ENCODE data around the gene ARVCF. TPM values are rescaled to one million over a fixed set of nuclear protein-coding genes. Genes with fewer than 3 reads are reported as not detected.

The ARVCF gene
- total RNA-seq, 1 experiment from 2014 or later, result 12.0 TPM

DNA sequence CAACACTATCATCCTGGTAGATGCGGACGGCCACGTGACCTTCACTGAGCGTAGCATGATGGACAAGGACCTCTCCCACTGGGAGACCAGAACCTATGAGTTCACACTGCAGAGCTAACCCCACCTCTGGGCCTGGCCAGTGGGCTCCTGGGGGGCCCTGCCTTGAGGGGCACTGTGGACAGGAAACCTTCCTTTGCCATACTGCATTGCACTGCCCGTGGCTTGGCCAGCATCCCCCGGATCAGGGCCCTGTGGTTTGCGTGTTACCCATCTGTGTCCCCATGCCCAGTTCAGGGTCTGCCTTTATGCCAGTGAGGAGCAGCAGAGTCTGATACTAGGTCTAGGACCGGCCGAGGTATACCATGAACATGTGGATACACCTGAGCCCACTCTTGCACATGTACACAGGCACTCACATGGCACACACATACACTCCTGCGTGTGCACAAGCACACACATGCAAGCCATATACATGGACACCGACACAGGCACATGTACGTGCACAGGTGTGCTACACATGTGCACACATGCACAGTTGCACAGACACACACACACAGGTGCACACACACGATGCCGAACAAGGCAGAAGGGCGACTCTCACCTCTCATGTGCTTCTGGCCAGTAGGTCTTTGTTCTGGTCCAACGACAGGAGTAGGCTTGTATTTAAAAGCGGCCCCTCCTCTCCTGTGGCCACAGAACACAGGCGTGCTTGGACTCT, 48.1 kb upstream of the ARVCF start:
- Mint-ChIP-seq H3K27ac (ENCODE audit: unreplicated experiment) (no peak overlapping the region), H3K36me3 (ENCODE audit: insufficient read depth, unreplicated experiment) (peaks cover 5% of the 10 kb centered on the region), H3K4me3 (ENCODE audit: unreplicated experiment) (no peak overlapping the region), H3K27me3 (ENCODE audit: insufficient read depth, unreplicated experiment) (no peaks in the 10 kb centered on the region), H3K9me3 (ENCODE audit: unreplicated experiment) (no peaks in the 10 kb centered on the region), H3K4me1 (ENCODE audit: low read depth, unreplicated experiment) (no peaks in the 10 kb centered on the region)
- H3K4me3 ChIP-seq (ENCODE audit: low read depth, low read length), result no peak overlapping the region
- no peaks in the 10 kb centered on the region for H3K27me3 ChIP-seq (replicated peaks; ENCODE audit: control insufficient read depth, insufficient read depth, low read length)
- DNase-seq, result no peak
- H3K36me3 ChIP-seq (ENCODE audit: control insufficient read depth, insufficient read depth, low read length), result no peaks in the 10 kb centered on the region; the same call in 1 of the 2 replicates
- H3K9me3 ChIP-seq, result no peaks in the 10 kb centered on the region
- CTCF ChIA-PET, result no interaction called here
- H3K4me1 ChIP-seq, result no peaks in the 10 kb centered on the region
- intact Hi-C loops (cut with micrococcal nuclease; ENCODE audit: unreplicated experiment), result no loop called here
- BruUV-seq (replicated peaks), result TSS peak; percentile 26
- TF ChIP-seq, protein P1, sequence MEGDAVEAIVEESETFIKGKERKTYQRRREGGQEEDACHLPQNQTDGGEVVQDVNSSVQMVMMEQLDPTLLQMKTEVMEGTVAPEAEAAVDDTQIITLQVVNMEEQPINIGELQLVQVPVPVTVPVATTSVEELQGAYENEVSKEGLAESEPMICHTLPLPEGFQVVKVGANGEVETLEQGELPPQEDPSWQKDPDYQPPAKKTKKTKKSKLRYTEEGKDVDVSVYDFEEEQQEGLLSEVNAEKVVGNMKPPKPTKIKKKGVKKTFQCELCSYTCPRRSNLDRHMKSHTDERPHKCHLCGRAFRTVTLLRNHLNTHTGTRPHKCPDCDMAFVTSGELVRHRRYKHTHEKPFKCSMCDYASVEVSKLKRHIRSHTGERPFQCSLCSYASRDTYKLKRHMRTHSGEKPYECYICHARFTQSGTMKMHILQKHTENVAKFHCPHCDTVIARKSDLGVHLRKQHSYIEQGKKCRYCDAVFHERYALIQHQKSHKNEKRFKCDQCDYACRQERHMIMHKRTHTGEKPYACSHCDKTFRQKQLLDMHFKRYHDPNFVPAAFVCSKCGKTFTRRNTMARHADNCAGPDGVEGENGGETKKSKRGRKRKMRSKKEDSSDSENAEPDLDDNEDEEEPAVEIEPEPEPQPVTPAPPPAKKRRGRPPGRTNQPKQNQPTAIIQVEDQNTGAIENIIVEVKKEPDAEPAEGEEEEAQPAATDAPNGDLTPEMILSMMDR (IDR thresholded peaks at IDR 0.05; ENCODE audit: insufficient read depth in 1 of 2, low read depth in 1 of 2, low read length in 1 of 2, severe bottlenecking in 1 of 2, unreplicated experiment in 1 of 2), result no peak
- POLR2A ChIA-PET, result no interaction called here

DNA sequence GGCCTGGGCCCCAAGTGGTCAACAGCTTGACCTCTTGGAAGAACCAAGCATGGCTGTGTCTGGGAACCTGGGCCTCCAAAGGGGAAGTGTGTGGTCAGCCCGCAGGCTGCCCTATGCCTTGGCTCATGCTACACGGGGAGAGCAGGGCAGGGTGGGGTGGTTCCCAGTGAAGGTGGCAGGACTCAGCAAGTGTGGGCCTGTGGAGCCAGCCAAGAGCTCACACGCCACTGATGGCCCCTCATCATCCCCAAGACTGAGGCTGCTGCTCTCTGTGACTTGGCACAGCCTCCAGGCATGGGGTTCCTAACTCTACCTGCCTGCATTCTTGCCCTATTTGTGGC, 47.5 kb upstream of the ARVCF start:
- CTCF ChIA-PET, result no interaction called here
- no peaks in the 10 kb centered on the region for H3K4me1 Mint-ChIP-seq (ENCODE audit: low read depth, unreplicated experiment)
- no peaks in the 10 kb centered on the region for H3K27me3 Mint-ChIP-seq (ENCODE audit: insufficient read depth, unreplicated experiment)
- DNase-seq, result no peak
- peaks cover 5% of the 10 kb centered on the region for H3K36me3 Mint-ChIP-seq (ENCODE audit: insufficient read depth, unreplicated experiment)
- no peaks in the 10 kb centered on the region for H3K9me3 Mint-ChIP-seq (ENCODE audit: unreplicated experiment)
- no peaks in the 10 kb centered on the region; the same call in 1 of the 2 replicates for H3K36me3 ChIP-seq (ENCODE audit: control insufficient read depth, insufficient read depth, low read length)
- no peak overlapping the region for H3K27ac Mint-ChIP-seq (ENCODE audit: unreplicated experiment)
- no peak overlapping the region for H3K4me3 Mint-ChIP-seq (ENCODE audit: unreplicated experiment)
- H3K4me1 ChIP-seq, result no peaks in the 10 kb centered on the region
- H3K9me3 ChIP-seq, result no peaks in the 10 kb centered on the region
- POLR2A ChIA-PET, result no interaction called here
- H3K4me3 ChIP-seq (ENCODE audit: low read depth, low read length), result no peak overlapping the region
- TF ChIP-seq, protein P1 (IDR thresholded peaks at IDR 0.05; ENCODE audit: insufficient read depth in 1 of 2, low read depth in 1 of 2, low read length in 1 of 2, severe bottlenecking in 1 of 2, unreplicated experiment in 1 of 2), result no peak
- H3K27me3 ChIP-seq (replicated peaks; ENCODE audit: control insufficient read depth, insufficient read depth, low read length), result no peaks in the 10 kb centered on the region
- intact Hi-C loops (cut with micrococcal nuclease; ENCODE audit: unreplicated experiment), result no loop called here
- no TSS peak for BruUV-seq (replicated peaks)

DNA sequence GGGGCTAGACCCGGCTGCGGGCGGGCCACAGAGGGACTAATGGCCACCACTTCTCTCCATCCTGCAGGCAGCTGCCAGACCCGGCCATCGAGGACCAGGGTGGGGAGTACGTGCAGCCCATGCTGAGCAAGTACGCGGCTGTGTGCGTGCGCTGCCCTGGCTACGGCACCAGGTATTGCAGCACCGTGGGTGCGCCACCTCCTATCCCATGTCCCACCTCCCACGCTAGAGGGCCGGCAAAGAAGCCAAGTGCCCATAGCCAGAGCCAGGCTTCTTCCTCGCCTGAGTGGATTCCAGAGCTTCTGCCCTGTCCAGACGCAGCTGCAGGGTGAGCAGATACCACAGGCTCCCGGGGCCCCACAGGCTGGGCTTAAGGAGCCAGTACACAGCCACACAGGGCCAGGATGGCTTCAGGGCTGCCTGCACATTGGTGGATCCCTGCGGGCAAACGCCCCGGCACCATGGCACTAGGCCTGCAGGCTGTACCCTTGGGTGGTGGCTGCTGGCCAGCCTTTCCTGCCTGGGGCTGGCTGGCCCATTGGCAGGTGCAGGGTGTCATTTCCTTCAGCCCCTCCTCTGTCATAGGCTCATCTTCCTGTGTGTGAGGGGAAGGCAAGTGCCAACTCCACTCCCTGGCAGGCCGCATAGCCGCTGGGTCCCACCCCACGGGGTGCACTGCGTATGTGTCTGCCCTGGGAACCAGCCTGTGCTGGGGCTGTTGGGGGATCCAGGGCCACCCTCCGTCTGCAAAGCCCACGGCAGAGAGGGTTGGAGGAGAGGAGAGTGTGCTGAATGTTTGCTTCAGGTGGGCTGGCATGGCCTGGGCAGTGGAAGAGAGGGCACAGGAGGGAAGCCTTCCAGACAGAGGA, 46.9 kb upstream of the ARVCF start:
- POLR2A ChIA-PET, result no interaction called here

More for the DNA sequence above, 46.9 kb upstream of the ARVCF start:
- intact Hi-C loops (cut with micrococcal nuclease; ENCODE audit: unreplicated experiment), result no loop called here
- DNase-seq, result no peak
- no peak overlapping the region for H3K4me3 Mint-ChIP-seq (ENCODE audit: unreplicated experiment)
- TF ChIP-seq, protein P1 (IDR thresholded peaks at IDR 0.05; ENCODE audit: insufficient read depth in 1 of 2, low read depth in 1 of 2, low read length in 1 of 2, severe bottlenecking in 1 of 2, unreplicated experiment in 1 of 2), result no peak
- H3K27ac Mint-ChIP-seq (ENCODE audit: unreplicated experiment), result no peak overlapping the region
- H3K27me3 ChIP-seq (replicated peaks; ENCODE audit: control insufficient read depth, insufficient read depth, low read length), result no peaks in the 10 kb centered on the region
- CTCF ChIA-PET, result no interaction called here
- BruUV-seq (replicated peaks), result no TSS peak
- H3K27me3 Mint-ChIP-seq (ENCODE audit: insufficient read depth, unreplicated experiment), result no peaks in the 10 kb centered on the region
- no peak overlapping the region for H3K4me3 ChIP-seq (ENCODE audit: low read depth, low read length)
- H3K36me3 ChIP-seq (ENCODE audit: control insufficient read depth, insufficient read depth, low read length), result no peaks in the 10 kb centered on the region; the same call in 1 of the 2 replicates
- peaks cover 5% of the 10 kb centered on the region for H3K36me3 Mint-ChIP-seq (ENCODE audit: insufficient read depth, unreplicated experiment)
- H3K4me1 ChIP-seq, result no peaks in the 10 kb centered on the region
- H3K9me3 Mint-ChIP-seq (ENCODE audit: unreplicated experiment), result no peaks in the 10 kb centered on the region
- H3K4me1 Mint-ChIP-seq (ENCODE audit: low read depth, unreplicated experiment), result no peaks in the 10 kb centered on the region
- H3K9me3 ChIP-seq, result no peaks in the 10 kb centered on the region

Measured in Caco-2 (cell line).